UCSD-AML1 (cell line): ENCODE data around the gene TENT5C.
A peak's percentile ranks its signal among the peaks of the same experiment; 100 is the strongest.
"Not testable (repeated sequence)": the region's sequence is repeated elsewhere in the genome, so short reads cannot be mapped to it uniquely, and the experiment has no call there.

Source experiments
- DNase-seq: peaks from one replicate; lab custom pipeline; 2025; ENCODE audit not compliant: unreplicated experiment; lab: John Stamatoyannopoulos, UW

The TENT5C gene

DNA sequence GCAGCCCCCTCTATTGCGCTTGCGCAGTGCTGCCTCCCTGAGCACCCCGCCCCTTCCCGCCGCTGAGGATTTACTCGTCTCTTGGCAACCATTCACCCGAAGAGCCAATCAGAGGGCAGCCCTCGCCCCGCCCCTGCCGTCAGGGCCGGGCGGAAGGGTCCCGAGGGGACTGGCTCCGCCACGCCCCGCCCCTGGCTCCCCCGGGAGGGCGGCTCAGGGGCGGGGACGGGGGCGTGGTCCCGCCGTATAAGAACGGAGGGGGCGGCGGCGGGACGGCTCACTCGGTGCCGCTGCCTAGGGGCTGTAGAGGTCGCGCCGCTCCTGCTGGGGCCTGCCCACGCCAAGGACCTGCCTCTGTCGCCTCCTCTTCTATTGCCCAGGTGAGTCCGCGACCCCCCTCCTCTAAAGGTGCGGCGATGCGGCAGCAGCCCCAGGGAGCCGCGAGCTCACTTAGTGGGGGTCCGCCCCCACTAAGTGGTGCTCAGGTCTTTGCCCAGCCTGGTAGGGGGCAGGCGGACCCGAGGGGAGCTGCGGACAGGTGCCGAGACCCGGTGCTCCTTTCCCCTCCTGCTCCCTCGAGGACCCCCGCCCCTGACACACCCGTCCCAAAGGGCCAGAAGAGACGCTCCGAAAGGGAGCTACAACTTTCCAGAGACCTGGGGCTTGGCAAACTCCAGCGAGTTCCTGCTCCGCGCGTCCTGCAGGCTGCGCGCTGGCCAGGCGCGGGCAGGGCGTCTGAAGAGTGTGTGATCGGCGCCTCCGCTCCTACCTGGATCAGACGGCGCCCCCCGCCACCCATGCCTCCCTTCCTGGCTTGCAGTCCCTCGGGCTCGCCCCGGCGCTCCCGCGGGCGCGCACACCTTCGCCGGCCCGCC is at the start of gene TENT5C:
Gene TENT5C, plus strand, starts transcription at position 275 of the 875 bp plus-strand sequence. CDS start 16,821 bp downstream, outside the sequence.
- peak; percentile 99 for DNase-seq

DNA sequence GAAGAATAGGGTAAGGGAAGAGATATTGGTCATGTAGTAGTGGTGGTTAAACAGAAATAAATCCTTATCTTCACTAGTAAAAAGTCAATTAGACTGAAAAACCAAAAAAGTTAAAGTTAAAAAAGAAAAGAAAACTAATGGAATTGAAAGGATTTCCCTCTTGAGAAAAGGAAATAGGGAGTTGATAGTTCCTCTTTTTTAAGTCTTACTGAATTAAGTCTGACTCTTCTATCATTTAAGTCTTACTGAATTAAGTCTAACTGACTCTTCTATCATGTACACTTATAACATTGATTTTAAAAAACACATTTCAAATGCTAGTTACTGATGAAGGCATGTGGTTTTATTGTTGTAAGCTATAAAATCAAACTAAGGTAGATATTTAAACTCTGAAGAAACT is 49.5 kb upstream of the TENT5C start:
- DNase-seq, result no peak

GRCh38 chr1:117556976-117557375 is 48.9 kb upstream of the TENT5C start:
- no peak for DNase-seq

DNA sequence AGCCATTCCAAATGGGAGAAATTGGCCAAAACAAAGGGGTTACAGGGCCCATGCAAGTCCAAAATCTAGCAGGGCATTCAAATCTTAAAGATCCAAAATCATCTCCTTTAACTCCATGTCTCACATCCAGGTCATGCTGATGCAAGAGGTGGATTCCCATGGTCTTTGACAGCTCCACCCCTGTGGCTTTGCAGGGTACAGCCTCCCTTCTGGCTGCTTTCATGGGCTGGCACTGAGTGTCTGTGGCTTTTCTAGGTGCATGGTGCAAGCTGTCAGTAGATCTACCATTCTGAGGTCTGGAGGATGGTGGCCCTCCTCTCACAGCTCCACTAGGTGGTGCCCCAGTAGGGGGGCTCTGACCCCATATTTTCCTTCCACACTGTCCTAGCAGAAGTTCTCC is 47.4 kb upstream of the TENT5C start:
- not testable (repeated sequence) for DNase-seq

- no peak for DNase-seq
Measured at GRCh38 chr1:117559139-117559538, 46.7 kb upstream of the TENT5C start.

GRCh38 chr1:117559985-117560384 is 45.9 kb upstream of the TENT5C start:
- no peak for DNase-seq

GRCh38 chr1:117561071-117561470 is 44.8 kb upstream of the TENT5C start:
- no peak for DNase-seq

GRCh38 chr1:117561551-117561950 is 44.3 kb upstream of the TENT5C start:
- DNase-seq, result no peak

DNA sequence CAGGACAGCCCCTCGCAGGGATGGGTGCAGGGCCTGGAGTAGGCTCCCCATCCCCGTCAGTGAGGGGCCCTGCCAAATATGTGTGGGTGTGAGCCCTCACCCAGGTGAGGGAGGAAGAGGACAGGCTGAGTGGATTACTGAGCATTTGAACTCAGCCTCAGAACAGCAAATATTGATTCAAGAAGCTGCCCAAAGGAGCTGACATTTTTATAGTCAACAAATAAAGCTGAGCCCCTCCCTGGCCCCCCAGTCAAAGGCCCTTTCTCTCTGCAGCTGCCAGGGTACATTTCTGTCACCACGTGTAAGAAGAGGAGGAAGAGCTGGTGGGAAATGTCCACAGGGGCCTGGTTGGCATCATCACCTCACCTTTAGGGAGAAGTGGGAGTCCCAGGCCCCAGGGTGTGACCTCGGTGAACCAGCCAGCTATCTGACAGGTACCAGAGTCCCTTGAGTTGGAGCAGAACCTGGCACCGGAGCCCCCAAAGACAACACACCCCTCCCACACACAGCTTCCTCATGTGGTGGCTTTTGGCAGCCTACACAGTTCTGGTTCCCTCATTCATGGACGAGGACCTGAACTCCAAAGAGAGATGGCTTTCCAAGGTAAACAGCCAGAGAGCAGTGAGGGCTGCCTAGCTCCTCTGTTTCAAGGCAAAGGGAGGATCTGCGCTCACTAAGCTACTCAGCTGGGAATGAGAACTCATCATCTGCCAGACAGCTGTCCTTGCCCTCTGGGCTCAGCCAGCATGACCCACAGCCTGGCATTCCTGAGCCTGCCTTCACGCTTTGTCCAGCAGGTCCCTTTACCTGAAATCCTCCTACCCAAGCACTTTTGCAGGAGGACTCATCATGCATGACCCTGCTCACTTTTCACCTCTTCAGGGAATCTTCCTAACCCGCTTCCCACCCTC is 43.0 kb upstream of the TENT5C start:
- no peak for DNase-seq

GRCh38 chr1:117563492-117563875 is 42.4 kb upstream of the TENT5C start:
- no peak for DNase-seq

- DNase-seq, result peak; percentile 33
Measured at GRCh38 chr1:117564227-117565075, 41.4 kb upstream of the TENT5C start.

- DNase-seq, result no peak
Measured at GRCh38 chr1:117565076-117565556, 40.7 kb upstream of the TENT5C start.

GRCh38 chr1:117565745-117566455 is 39.9 kb upstream of the TENT5C start:
- DNase-seq, result no peak

DNA sequence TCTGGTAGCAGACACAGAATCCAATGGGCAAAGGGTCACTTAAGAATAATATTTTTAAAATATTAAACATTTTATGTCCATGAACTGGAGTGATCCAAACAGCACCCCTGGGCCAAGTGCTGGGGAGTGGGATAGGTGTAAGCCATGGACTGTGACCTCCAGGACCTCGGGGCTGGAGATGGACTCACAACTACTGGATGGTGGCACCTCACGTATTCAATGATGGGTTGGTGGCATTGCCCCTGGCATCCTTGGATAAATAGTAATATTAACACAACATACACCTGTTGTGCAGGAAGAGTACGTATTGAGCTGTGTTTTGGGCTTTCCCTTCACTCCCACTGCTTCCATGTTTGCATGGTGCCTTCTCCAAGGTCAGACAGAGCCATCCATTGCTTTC is 39.3 kb upstream of the TENT5C start:
- no peak for DNase-seq

- DNase-seq, result no peak
Measured at GRCh38 chr1:117567435-117567834, 38.4 kb upstream of the TENT5C start.

- DNase-seq, result no peak
Measured at GRCh38 chr1:117567976-117568375, 37.9 kb upstream of the TENT5C start.

GRCh38 chr1:117568999-117569398 is 36.8 kb upstream of the TENT5C start:
- no peak for DNase-seq

DNA sequence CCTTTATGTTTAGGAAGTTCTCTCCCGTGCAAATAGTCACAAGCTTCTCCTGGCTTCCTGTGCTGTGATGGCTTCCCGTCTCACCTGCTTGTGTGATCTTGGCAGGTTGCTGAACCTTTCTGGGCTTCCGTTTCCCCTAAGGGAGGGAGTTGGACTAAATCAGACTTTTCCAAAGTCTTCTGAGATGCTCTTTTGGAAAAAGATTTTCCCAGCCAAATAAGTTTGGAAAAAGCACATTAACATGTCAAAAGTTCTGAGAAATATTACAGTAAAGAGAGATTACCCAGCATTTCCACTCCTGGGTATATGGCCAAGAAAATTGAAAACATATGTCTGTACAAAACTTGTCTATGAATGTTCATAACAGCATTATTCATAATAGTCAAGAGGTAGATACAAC is 36.0 kb upstream of the TENT5C start:
- DNase-seq, result no peak

DNA sequence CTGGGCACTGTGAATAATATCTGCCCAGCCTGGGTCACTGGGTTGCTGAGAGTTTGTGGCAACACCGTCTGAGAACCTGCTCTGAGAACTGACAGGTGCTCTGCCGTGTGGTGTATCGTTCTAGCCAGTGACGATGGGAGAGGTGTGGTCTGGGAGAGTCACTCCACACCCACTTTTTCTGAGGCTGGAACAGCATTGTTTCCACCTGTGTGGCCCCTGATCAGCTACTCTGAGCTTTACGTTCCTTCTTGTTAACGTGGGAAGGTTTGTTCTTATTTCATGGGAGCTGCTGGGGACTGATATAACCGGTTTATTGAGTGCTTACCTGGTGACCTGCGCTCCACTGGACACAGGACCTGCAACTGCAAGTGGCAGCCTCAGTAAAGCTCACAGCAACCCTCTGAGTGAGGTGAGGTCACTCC is 34.8 kb upstream of the TENT5C start:
- DNase-seq, result no peak

- DNase-seq, result no peak
Measured at GRCh38 chr1:117571496-117571895, 34.4 kb upstream of the TENT5C start.
